Chondrocyte (in vitro differentiated cells): ENCODE data around the gene EHBP1. TPM values are rescaled to one million over a fixed set of nuclear protein-coding genes. Genes with fewer than 3 reads are reported as not detected.

Experiments
- DNase-seq: peaks from one replicate; pipeline ENCODE4 v3.0.0; 2021; ENCODE audit warnings: mixed read lengths, low spot score
- H3K27ac Mint-ChIP-seq: one replicate; pipeline ENCODE4 v1.8.0; 2021; ENCODE audit warnings: mild to moderate bottlenecking, moderate library complexity, mixed read lengths; ENCODE audit not compliant: unreplicated experiment
- H3K27me3 Mint-ChIP-seq: 2 replicates; pipeline ENCODE4 v1.8.0; 2021; ENCODE audit warnings: low read depth, mixed read lengths
- H3K36me3 Mint-ChIP-seq: 2 replicates; pipeline ENCODE4 v1.8.0; 2021; ENCODE audit warnings: low read depth, mixed read lengths
- H3K4me1 Mint-ChIP-seq: 2 replicates; pipeline ENCODE4 v1.8.0; 2021; ENCODE audit warnings: low read depth, mild to moderate bottlenecking, mixed read lengths
- H3K4me3 Mint-ChIP-seq: one replicate; pipeline ENCODE4 v1.8.0; 2021; ENCODE audit warnings: mild to moderate bottlenecking, moderate library complexity, mixed read lengths; ENCODE audit not compliant: unreplicated experiment
- H3K9me3 Mint-ChIP-seq: 2 replicates; pipeline ENCODE4 v1.8.0; 2021; ENCODE audit warnings: low read depth, mixed read lengths
- CTCF ChIP-seq: fragments of 200-600 bp; sonication (generic); IDR thresholded peaks from 2 replicates; pipeline ENCODE4 v1.5.0; 2021; ENCODE audit warnings: antibody characterized with exemption, mild to moderate bottlenecking, moderate library complexity
- total RNA-seq: library from RNA; stranded (reverse); gene quantifications from 3 replicates; pipeline ENCODE4 v1.2.1, GENCODE V29; 2021

Gene EHBP1
- total RNA-seq, 1 donor from 2014 or later, result 48.6 TPM

- Mint-ChIP-seq H3K4me3 (no peak overlapping the region), H3K27ac (no peak overlapping the region), H3K36me3 (peaks cover 12% of the 10 kb centered on the region), H3K9me3 (peaks cover 8% of the 10 kb centered on the region), H3K27me3 (no peaks in the 10 kb centered on the region), H3K4me1 (peaks cover 6% of the 10 kb centered on the region)
- no peak for DNase-seq
- TF ChIP-seq CTCF, result no peak
Observed at GRCh38 chr2:62718225-62718822, 12.8 kb downstream of the EHBP1 start.

GRCh38 chr2:62719757-62720156 is 14.2 kb downstream of the EHBP1 start:
- no peak for TF ChIP-seq CTCF
- peaks cover 13% of the 10 kb centered on the region for H3K36me3 Mint-ChIP-seq
- H3K4me1 Mint-ChIP-seq, result peaks cover 17% of the 10 kb centered on the region
- no peak overlapping the region for H3K4me3 Mint-ChIP-seq
- DNase-seq, result no peak
- H3K27ac Mint-ChIP-seq, result no peak overlapping the region
- H3K9me3 Mint-ChIP-seq, result peaks cover 18% of the 10 kb centered on the region
- H3K27me3 Mint-ChIP-seq, result no peaks in the 10 kb centered on the region

- Mint-ChIP-seq H3K27ac (no peak overlapping the region), H3K36me3 (peaks cover 11% of the 10 kb centered on the region)
Observed at GRCh38 chr2:62722679-62723078, 17.2 kb downstream of the EHBP1 start.

GRCh38 chr2:62723253-62723652 is 17.7 kb downstream of the EHBP1 start:
- Mint-ChIP-seq H3K9me3 (peaks cover 18% of the 10 kb centered on the region), H3K4me1 (peaks cover 27% of the 10 kb centered on the region), H3K27ac (no peak overlapping the region), H3K27me3 (no peaks in the 10 kb centered on the region), H3K4me3 (no peak overlapping the region), H3K36me3 (peaks cover 11% of the 10 kb centered on the region)
- no peak for TF ChIP-seq CTCF
- DNase-seq, result no peak

More at GRCh38 chr2:62722679-62723078, 17.2 kb downstream of the EHBP1 start:
- peaks cover 24% of the 10 kb centered on the region for H3K4me1 Mint-ChIP-seq
- TF ChIP-seq CTCF, result no peak
- H3K27me3 Mint-ChIP-seq, result no peaks in the 10 kb centered on the region
- no peak overlapping the region for H3K4me3 Mint-ChIP-seq
- DNase-seq, result no peak
- H3K9me3 Mint-ChIP-seq, result peaks cover 18% of the 10 kb centered on the region

GRCh38 chr2:62724106-62724505 is 18.6 kb downstream of the EHBP1 start:
- Mint-ChIP-seq H3K4me3 (no peak overlapping the region), H3K36me3 (peaks cover 11% of the 10 kb centered on the region), H3K27me3 (no peaks in the 10 kb centered on the region), H3K27ac (peak overlapping the region; percentile 30), H3K9me3 (peaks cover 18% of the 10 kb centered on the region), H3K4me1 (peaks cover 27% of the 10 kb centered on the region)
- TF ChIP-seq CTCF, result no peak
- DNase-seq, result no peak
